HG03378 (cell line): ENCODE data around the gene A2ML1.
"Not testable (repeated sequence)": the region's sequence is repeated elsewhere in the genome, so short reads cannot be mapped to it uniquely, and the experiment has no call there.

Experiments used
- ATAC-seq: cut with Tn5 transposase; IDR thresholded peaks from one replicate; pipeline ENCODE4 v1.9.1; 2021; ENCODE audit warnings: mild to moderate bottlenecking, moderate library complexity; ENCODE audit not compliant: unreplicated experiment

Gene A2ML1

DNA sequence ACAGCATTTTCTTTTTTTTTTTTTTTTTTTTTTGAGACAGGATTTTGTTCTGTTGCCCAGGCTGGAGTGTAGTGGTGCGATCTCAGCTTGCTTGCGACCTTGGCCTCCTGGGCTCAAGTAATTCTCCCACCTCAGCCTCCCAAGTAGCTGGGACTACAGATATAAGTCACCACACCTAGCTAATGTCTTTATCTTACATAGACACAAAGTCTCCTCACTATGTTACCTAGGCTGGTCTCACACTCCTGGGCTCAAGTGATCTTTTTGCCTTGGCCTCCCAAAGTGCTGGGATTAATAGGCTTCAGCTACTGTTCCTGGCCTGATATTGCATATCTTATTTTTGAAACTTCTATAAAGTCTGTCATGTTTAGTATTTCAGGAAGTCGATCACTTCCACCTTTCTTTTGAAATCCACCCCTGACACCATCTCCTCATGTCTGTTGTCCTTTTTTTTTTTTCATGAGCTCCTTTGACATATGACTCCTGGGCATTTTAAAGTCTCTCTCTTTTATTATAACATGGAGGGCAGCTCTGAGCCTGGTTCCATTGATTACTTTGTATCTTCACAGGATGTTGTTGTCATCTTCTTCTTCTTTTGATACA is 5.9 kb upstream of the A2ML1 start:
- ATAC-seq = no peak

DNA sequence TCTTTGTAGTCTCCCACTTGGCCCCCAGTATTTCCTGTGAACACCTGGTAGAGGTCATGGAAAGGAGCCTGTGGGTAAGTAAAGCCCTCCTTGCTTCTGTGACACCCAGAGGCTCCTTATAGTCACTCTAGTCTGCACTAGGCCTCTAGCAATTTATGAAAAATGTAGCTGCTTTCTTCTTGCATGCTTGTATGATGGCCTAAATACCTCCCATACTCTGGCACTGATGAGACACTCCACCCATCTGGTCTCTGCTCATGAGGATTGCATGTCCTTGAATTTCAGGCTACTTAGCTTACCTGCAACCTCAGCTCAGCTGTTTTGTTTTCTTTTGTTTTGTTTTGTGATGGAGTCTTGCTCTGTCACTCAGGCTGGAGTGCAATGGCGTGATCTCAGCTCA is 4.6 kb upstream of the A2ML1 start:
- no peak for ATAC-seq

DNA sequence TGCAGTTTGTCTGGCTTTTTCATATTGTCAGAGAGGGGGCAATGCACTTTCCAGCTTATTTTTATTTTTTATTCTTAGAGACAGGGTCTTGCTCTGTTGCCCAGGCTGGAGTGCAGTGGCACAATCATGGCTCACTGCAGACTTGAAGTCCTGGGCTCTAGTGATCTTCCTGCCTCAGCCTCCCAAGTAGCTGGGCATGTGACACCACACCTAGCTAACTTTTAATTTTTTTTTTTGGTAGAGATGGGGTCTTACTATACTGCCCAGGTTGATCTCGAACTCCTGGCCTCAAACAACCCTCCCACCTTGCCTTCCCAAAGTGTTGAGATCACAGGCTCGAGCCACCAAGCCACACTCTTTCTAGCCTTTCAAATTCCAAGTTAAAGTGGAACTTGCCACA is 3.9 kb upstream of the A2ML1 start:
- ATAC-seq = no peak

DNA sequence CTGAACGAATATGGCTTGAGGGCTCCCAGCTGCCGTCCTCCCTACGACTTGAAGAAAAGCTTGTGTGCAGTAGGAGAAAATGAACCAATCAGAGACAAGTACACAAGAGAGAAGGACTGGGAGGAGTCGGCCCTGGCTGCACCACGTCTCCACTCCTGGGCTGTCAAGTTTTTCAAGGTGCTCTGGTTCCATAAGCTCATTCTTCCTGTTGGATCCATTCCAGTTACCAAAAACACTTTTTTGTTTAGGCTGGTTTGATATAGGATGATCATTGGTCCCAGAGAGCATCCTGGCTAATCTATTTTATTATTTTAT is 2.8 kb upstream of the A2ML1 start:
- ATAC-seq = no peak

DNA sequence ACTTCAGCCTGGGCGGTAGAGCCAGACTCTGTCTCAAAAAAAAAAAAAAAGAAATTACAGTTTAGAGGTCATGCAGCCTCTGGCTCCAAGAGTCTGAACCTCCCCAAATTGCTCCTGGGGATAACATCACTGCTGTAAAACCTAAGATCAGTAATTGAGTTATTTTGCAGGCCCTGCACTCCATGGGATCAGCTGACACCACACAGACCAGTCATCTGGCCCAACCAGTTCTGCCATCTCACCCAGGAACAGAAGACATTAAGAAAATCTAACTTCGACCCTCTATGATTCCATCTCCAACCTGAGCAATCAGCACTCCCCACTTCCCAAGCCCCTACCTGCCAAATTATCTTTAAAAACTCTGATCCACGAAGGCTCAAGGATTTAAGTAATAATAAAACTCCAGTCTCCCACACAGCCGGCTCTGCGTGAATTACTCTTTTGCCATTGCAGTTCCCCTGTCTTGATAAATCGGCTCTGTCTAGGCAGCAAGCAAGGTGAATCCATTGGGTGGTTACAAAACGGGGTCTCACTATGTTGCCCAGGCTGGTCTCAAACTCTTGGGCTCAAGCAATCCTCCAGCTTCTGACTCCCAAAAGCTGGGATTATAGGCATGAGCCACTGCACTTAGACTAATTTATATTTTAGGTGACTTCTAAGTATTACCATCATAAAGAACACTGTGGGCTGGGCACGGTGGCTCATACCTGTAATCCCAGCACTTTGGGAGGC is 1.6 kb upstream of the A2ML1 start:
- ATAC-seq = not testable (repeated sequence)

DNA sequence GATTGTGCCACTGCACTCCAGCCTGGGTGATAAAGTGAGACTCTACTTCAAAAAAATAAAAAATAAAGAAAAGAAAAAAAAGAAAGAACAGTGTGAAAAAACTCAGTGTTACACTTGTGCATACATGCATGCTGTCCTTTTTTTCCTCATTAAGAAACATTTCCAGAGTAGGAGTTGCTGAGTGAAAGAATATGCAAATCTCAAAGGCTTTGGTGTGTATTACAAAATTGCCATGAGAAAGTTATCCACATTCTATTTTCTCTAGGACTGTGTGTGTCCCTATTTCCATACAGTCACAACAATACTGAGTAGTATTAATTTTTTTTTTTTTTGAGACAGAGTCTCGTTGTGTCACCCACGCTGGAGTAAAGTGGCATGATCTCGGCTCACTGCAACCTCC is 830 bp upstream of the A2ML1 start:
- no peak for ATAC-seq

DNA sequence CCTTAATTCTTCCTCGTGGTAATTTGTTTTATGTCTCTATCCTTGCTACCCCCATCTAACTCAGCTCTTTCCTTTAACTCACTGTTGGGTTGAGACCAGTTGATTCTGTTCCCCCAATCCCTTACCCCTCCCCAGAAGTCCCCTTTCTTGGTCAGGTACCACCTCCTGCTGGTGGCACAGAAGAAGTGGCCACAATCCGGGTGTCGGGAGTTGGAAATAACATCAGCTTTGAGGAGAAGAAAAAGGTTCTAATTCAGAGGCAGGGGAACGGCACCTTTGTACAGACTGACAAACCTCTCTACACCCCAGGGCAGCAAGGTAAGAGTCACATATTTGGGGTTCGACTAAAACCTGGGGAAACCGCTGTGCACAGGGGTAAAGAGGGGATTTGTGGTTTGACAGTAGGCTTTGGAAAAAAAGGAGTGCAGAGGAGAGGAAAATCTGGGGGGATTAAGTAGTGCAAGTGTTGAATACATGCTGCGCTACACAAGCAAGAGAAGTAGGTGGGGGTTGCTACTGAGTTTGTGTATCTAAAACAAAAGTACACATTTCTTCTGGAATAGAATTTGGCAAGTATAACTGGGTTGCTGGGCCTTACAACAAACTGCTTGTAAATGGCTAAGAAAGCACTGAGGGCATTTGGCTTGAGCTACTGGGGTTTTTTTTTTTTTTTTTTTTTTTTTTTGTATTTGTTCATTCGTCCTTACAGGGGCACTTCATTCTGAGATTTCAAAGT is 1.3 kb downstream of the A2ML1 start:
- no peak for ATAC-seq

DNA sequence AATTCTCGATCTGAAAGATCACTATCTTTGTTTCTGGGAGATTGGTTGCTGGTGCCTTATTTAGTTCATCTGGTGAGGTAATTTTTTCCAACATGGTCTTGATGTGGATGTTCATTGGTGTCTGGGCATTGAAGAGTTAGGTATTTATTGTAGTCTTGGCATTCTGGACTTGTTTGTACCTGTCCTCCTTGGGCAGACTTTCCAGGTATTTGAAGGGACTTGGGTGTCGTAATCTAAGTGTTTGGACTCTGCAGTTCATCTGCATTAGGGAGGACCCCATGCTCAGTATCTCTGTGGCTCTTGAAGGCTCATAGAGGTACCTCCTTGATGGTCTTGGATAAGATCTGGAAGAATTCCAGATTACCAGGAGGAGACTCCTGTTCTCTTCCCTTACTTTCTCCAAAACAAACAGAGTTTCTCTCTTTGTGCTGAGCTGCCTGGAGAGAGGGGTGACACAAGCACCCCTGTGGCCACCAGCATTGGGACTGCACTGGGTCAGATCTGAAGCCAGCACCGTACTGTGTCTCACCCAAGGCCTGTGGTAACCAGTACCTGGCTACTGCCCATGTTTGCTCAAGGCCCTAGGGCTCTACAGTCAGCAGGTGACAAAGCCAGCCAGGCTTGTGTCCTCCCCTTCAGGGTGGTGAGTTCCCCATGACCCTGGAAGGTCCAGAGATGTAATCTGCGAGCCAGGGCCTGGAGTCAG is 5.3 kb downstream of the A2ML1 start:
- ATAC-seq = no peak

DNA sequence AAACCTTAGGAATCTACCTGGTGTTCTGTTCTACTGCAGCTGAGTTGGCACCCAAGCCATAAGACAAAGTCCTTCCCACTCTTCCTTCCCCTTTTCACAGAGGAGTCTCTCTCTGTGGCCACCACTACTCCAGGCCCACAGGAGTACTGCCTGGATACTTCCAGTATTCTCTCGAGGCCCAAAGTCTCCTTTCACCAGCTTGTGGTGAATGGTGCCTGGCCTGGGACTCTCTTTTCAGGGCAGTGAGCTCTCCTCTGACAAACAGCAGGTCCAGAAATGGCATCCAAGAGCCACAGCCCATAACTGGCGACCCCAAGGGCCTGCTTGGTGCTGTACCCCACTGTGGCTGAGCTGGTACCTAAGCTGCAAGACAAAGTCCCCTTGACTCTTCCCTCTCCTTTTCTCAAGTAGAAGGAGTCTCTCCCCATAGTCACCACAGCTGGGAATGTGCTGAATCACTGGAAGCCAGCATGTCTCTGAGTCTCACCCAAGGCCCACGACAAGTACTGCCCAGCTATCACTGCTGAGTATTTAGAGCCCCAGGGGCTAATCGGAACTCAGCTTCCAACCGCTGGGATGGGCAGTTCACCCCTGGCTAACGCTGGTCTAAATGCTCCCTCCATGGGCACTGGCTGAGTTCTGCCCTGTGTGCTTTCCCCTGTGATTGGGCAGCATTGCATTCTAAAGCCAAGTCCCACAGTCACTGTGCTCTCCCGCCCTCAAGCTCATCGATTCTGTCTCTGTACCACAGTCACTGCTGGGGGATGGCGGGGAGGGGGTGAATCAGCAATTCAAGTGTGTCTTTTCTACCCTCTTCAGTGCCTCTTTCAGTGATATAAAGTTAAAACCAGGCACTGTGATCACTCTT is 6.1 kb downstream of the A2ML1 start:
- no peak for ATAC-seq

DNA sequence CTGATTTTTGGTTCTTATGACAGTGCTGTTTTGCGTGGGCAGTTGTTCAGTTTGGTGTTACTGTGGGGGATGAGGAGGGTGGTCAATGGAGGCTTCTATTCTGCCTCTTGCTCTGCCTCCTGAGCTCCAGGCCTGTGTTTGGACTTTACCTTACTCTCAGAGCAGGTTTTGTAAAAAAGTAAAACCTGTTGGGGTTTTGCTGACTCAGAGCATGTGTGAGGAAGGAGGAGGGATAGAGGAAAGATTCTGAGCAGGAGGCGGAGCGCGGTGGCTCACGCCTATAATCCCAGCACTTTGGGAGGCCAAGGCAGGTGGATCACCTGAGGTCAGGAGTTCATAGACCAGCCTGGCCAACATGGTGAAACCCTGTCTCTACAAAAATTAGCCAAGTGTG is 6.7 kb downstream of the A2ML1 start:
- no peak for ATAC-seq

DNA sequence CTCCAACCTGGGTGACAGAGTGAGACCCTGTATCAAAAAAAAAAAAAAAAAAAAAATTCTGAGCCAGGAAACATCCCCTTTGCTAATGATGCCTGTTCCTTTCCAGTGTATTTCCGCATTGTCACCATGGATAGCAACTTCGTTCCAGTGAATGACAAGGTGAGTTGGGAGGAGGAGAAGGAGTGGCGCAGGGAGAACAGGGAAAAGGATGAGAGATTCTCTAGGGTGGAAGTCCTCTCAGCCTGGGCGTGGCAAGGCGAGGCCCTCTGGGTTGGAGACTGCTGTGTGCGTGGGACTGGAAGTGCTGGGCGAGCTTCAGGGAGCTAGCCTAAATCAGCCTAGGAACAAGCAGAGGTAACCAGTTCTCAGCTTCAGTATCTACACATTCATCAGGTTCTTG is 7.2 kb downstream of the A2ML1 start:
- no peak for ATAC-seq

DNA sequence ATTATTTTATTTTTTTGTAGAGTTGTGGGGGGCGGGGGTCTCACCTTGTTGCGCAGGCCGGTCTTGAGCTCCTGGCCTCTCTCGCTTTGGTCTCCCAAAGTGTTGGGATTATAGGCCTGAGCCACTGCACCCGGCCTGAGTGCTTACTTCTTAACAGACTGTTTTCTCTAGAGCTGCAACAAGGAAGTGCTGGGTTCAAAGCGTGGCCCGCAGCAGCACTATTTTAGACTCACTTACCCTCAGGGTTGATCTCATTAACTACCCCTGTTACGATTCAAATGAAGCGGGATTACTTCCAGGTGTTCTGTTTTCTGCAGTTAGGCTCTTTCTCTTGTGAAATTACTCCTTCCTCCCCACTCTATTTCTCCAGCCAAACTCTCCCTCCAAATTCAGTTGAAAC is 8.7 kb downstream of the A2ML1 start:
- ATAC-seq = no peak

DNA sequence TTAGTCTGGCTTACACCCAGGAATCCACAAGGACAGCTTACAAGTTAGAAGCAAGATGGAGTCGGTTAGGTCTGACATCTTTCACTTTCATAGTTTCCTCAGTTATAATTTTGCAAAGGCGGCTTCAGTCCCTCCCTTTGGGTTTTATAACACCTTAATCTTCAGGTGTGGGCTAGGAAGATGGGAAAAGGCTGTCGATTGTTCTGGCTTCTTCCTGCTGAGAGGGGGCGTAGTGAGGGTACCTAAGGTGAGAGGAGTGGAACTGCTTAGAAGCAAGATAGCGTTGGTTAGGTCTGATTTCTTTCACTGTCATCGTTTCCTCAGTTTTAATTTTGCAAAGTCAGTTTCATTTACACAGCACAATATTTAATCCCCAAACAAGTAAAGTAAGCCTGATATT is 10.1 kb downstream of the A2ML1 start:
- no peak for ATAC-seq

DNA sequence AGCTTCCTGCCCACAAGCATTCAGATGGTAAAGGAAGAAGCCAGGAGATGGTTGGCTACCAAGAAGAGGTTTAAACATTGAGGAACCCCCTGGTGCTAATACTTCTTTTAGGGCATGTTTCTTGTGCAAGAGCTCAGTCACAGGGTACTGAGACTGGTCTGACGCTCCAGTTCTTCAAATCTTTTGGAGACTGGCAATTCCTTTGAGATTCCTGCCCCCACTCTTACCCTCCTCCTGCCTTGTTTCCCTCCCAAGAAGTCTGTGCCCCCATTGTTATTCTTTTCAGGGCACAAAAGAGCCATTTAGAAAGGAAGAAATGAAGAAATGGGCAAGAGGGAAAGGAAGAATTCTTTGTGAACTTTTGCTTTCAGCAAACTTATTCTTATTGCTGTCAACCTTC is 11.8 kb downstream of the A2ML1 start:
- ATAC-seq = no peak

DNA sequence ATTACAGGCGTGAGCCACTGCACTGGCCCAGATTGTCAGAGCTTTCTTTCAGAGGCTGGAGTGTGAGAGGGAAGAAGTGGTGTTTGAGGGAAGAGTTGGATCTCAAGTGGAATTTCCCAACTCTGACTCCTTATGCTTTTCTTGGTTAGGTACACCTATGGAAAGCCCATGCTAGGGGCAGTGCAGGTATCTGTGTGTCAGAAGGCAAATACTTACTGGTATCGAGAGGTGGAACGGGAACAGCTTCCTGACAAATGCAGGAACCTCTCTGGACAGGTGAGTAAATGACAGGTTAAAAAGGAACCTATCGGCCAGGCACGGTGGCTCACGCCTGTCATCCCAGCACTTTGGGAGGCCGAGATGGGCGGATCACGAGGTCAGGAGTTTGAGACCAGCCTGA is 14.9 kb downstream of the A2ML1 start:
- ATAC-seq = no peak

DNA sequence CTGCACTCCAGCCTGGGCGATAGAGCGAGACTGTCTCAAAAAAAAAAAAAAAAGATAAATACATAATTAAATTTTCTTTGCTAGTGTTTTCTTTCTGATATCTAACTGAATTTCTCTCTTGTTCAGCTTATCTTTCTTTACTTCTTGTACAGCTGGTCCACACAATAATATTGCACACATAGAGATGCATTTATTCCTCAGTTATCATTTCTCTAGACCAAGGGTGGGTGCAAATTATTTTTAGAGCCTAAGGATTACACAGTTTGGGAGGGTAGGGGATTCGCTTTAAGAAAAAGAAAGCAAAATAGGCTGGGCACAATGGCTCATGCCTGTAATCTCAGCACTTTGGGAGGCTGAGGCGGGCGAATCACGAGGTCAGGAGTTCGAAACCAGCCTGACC is 17.9 kb downstream of the A2ML1 start:
- no peak for ATAC-seq

DNA sequence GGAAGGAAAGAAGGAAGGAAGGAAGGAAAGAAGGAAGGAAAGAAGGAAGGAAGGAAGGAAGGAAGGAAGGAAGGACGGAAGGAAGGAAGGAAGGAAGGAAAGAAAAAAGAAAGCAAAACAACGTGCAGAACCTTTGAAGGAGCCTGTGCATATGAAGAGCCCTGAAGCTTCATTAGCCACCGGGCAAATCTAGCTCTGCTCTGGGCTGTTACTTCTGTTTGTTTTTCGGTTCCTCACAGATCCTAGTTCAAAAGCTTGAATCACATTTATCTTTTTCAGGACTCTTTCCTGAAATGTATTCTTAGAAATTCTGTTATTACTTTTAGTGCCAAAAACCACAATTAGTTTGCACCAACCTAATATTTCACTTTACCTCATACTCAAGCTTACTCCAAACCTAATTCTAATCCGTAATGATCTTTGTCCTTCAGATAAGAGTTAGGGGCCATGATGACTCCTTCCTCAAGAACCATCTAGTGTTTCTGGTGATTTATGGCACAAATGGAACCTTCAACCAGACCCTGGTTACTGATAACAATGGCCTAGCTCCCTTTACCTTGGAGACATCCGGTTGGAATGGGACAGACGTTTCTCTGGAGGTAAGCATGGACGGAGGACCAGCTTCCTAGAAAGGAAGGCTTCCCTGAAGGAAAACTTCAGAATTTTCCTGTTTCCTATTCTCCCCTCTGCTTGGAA is 18.7 kb downstream of the A2ML1 start:
- no peak for ATAC-seq

DNA sequence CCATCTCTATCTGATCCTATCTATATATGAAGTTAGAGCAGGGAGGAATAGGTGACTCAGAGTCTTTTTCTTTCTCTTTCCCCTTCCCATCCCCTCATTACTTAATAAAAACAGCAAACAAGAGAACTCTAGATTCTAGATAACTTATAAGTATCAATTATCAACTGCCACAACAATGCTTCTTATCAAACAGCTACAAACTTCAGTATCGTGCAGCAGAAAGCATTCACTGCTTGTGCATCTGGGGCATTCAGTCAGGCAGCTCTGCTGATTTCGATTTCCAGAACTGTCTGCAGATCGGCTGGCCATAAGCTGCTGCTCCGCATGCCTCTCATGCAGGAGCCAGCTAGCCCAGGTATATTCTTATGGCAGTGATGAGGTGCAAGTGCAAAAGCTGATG is 19.4 kb downstream of the A2ML1 start:
- ATAC-seq = no peak

DNA sequence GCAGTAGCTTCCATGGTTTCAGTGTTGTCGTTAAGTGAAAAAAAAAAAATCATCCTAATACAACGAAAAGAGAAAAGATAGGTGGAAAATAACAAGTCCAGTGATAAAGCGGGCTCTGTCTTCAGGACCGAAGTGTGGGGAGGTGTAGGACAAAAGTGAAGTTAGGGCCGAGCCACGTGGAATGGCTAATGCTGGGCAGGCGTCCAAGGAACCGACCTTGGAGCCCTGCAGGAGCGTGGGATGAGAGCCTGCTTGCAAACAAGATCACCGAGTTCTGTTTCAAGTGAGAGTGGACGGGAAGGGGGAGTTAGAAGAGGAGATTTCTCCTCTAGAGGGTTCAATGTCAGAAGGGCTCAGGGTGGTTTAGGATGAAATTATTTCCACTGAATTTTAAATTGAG is 22.2 kb downstream of the A2ML1 start:
- no peak for ATAC-seq

DNA sequence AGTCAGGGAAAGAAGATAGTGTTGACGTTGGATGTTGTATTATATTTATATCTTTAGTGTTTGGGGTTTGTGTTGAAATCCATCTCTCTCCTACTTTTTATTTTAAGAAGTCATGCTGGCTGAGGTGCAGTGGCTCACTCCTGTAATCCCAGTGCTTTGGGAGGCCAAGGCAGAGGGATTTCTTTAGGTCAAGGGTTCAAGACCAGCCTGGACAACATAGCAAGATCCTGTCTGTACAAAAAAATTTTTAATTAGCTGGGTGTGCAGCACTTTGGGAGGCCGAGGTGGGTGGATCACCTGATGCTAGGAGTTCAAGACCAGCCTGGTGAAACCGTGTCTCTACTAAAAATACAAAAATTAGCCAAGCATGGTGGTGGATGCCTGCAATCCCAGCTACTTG is 23.9 kb downstream of the A2ML1 start:
- ATAC-seq = no peak
